Measurements from ENCODE around the gene PTGDR2.

Gene PTGDR2

DNA sequence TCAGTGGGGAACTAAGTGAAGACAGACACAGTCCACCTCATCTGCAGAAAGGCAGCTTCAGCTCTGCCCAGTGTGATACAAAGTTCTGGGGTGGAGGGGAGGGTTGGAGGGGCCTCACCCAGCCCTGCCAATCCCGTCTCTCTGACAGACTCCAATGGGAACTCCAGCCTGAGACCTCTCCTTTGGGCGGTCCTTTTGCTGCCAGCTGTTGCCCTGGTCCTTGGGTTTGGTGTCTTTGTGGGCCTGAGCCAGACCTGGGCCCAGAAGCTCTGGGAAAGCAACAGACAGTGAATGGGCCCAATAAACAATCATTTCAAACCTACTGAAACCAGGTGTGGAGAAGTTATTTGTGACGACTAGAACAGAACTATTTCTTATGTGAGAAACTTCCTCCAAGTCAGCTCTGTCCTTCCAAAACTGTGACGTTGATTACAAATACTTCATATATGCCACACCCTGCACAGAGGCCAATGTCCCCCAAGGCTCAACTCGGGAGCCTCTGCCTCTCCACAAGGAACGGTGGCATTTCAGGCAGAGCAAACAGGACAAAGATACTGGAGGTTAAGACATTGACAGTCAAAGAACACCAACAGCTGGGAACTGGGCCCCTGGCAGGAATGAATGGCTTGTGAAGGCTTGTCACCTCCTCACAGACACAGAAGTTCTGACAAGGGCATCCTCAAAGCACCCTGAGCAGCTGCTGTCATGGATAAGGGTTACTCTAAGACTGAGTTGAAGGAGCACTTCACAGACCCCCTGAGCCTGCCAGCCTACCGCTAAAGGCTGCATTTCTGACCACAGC is 19.8 kb upstream of the PTGDR2 start:
- DNase-seq, result no peak
- intact Hi-C loops (cut with DNase I), result no loop called here

DNA sequence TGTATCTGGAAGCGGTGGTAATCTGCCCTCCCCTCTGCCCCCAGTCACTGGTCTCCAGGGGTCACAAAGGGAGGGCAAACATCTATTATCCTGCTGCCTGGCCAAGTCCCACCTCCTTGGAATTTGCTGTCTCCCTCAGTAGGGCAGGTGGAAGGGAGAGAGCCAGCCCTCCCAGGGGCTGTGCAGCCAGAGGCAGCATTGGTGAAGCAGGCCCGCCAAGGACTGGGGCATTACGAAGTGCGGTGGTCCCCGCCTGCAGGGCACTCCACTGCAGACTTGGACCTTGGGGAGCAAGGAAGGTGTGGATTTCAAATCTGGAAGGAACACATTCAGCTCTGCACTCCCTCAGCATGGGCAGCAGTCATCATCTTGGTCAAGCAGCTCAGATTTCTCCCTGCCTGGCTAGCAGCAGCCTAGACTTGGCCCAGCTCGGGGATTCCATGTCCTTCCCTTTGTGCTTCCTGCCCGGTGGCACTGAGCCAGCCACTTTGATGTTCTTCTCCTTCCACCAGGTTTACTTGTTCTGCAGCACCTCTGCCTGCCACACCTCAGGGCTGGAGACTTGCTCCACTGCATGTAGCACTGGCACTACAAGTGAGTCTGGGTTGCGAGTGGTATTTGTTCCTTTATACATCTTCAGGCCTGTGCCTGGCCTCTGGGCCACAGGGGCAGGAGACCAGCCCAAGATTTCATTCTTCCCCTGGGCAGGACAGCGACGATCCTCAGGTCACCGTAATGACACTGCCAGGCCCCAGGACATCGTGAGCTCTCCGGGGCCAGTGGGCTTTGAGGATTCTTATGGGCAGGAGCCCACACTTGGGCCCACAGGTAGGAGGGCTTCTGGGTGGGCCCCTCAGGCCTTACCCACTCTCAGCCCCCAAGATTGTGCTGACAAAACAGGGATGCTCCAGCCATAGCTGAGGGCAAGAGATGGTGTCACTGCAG is 18.9 kb upstream of the PTGDR2 start:
- intact Hi-C loops (cut with DNase I), result no loop called here

GRCh38 chr11:60873533-60873932 is 17.8 kb upstream of the PTGDR2 start:
- DNase-seq, result peak in 1 of 42 donors; percentile 4
- intact Hi-C loops (cut with DNase I), result no loop called here

More for the DNA sequence above, 18.9 kb upstream of the PTGDR2 start:
- peak in 1 of 42 donors; percentile 6 for DNase-seq

- intact Hi-C loops (cut with DNase I), result no loop called here
- DNase-seq, result peak in 39 of 42 donors; percentile 9 to 83 (median 49)
Measured at GRCh38 chr11:60872961-60873524, 17.3 kb upstream of the PTGDR2 start.

GRCh38 chr11:60872124-60872960 is 16.6 kb upstream of the PTGDR2 start:
- intact Hi-C loops (cut with DNase I), result no loop called here
- peak in 2 of 42 donors; percentile 6 to 35 for DNase-seq

- intact Hi-C loops (cut with DNase I), result no loop called here
- no peak for DNase-seq
Measured at GRCh38 chr11:60871378-60872061, 15.8 kb upstream of the PTGDR2 start.

GRCh38 chr11:60870733-60871377 is 15.1 kb upstream of the PTGDR2 start:
- intact Hi-C loops (cut with DNase I), result no loop called here
- DNase-seq, result no peak

DNA sequence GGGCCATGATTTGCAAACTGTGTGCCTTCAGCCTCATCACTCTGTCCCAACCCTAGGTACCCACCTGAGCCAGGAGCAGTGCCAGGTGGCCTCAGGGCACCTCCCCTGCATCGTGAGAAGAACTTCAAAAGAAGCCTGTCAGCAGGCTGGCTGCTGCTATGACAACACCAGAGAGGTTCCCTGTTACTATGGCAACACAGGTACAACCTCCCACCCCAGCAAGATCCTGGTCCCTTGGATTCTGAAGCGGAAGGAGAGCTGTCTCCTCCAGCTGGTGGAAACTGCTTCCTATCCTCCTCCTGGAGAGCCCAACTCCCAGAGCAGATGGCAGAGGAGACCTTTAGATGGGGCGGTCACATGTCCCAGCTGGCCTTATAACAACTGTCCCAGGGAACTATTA is 14.5 kb upstream of the PTGDR2 start:
- intact Hi-C loops (cut with DNase I), result no loop called here
- DNase-seq, result peak; percentile 34 to 95 (median 71)

- intact Hi-C loops (cut with DNase I), result no loop called here
- peak in 2 of 42 donors; percentile 6 to 22 for DNase-seq
Measured at GRCh38 chr11:60869451-60869825, 13.7 kb upstream of the PTGDR2 start.

GRCh38 chr11:60868682-60869450 is 13.1 kb upstream of the PTGDR2 start:
- intact Hi-C loops (cut with DNase I), result no loop called here
- DNase-seq, result peak in 2 of 42 donors; percentile 4 to 15

- DNase-seq, result peak in 2 of 42 donors; percentile 15 to 22
- intact Hi-C loops (cut with DNase I), result no loop called here
Measured at GRCh38 chr11:60867871-60868681, 12.3 kb upstream of the PTGDR2 start.

GRCh38 chr11:60866911-60867870 is 11.4 kb upstream of the PTGDR2 start, which contains the start of gene ZP1:
Gene ZP1 (plus strand): TSS chr11:60867542. CDS start chr11:60867562, 20 bp downstream.
- peak in 6 of 42 donors; percentile 2 to 31 (median 8) for DNase-seq
- intact Hi-C loops (cut with DNase I), result no loop called here

GRCh38 chr11:60864856-60865513 is 9.2 kb upstream of the PTGDR2 start:
- intact Hi-C loops (cut with DNase I), result no loop called here
- peak in 7 of 42 donors; percentile 1 to 24 (median 5) for DNase-seq

Measured in head of caudate nucleus (tissue), 42 donors.